HG03280 (cell line): Measurements from ENCODE around the gene CPXCR1.
"Not testable (repeated sequence)": the region's sequence is repeated elsewhere in the genome, so short reads cannot be mapped to it uniquely, and the experiment has no call there.

Source experiments
- ATAC-seq: cut with Tn5 transposase; IDR thresholded peaks from one replicate; pipeline ENCODE4 v1.9.1; 2021; ENCODE audit warnings: mild to moderate bottlenecking, moderate library complexity; ENCODE audit not compliant: unreplicated experiment

CPXCR1 gene

GRCh38 chrX:88746925-88747324 lies at the start of gene CPXCR1:
TSS of gene CPXCR1 (plus strand) at chrX:88747225. CDS start at chrX:88753415, 6,190 bp downstream.
- no peak for ATAC-seq

DNA sequence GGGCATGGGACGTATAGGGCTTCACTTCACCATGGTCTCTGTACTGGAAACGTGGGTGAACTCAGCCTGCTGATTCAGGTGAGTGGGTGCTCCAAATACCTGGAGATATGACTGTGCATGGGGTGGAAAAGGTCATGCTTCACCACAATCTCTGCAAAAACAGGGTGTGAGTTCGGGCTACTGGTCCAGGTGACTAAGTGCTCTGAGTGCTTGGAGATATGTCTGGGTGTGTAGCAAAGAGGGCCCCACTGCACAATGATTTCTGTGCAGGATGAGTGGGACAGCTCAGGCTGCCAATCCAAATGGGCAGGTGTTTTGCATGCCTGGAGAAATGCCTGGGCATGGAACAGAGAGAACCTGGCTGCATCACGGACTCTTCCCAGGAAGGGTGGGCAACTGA lies 11.2 kb upstream of the CPXCR1 start:
- no peak for ATAC-seq

- ATAC-seq: not testable (repeated sequence)
These were observed 810 bp upstream of the CPXCR1 start for GRCh38 chrX:88746215-88746614.

DNA sequence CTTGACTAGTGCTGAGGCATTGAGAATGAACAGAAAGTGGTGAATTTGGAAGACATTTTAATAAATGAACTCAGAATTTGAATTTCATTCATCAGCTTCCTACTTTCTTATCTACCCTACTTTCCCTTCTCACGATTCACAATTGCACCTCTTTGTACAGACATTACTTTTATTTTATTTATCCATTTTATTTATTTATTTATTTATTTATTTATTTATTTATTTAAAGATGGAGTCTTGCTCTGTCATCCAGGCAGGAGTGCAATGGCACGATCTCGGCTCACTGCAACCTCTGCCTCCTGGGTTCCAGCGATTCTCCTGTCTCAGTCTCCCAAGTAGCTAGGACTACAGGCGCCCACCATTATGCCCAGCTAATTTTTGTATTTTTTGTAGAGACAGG lies 5.3 kb downstream of the CPXCR1 start:
- ATAC-seq: not testable (repeated sequence)

- ATAC-seq: no peak
These were observed 42.8 kb downstream of the CPXCR1 start for GRCh38 chrX:88789825-88790224.
